Aorta (tissue), 5 donors: Measurements from ENCODE around the gene TSR1. TPM values are rescaled to one million over a fixed set of nuclear protein-coding genes. Genes with fewer than 3 reads are reported as not detected.
A peak's percentile ranks its signal among the peaks of the same experiment; 100 is the strongest.

ENCODE experiments used
- ATAC-seq: fragments of 200-7000 bp; cut with Tn5 transposase; one replicate; pipeline ENCODE4 v1.9.1; 2022; ENCODE audit warnings: moderate library complexity; ENCODE audit not compliant: low FRiP score
- DNase-seq, 2 donors: peaks; one replicate each; pipeline ENCODE4 v3.0.0-alpha.2; 2020
- H3K27ac ChIP-seq, 2 donors: one replicate each; pipeline ENCODE4 v1.5.1; 2013; ENCODE audit warnings: low read length in 2 of 2, mild to moderate bottlenecking in 2 of 2, moderate library complexity in 2 of 2, control low read depth in 1 of 2, inconsistent platforms in 1 of 2, low read depth in 1 of 2
- H3K27me3 ChIP-seq, 2 donors: one replicate each; pipeline ENCODE4 v1.6.1; 2013; ENCODE audit warnings: control low read depth in 1 of 2, low read length in 1 of 2, mild to moderate bottlenecking in 1 of 2, moderate library complexity in 1 of 2; ENCODE audit not compliant: insufficient read depth in 2 of 2, control insufficient read depth in 1 of 2
- H3K36me3 ChIP-seq, 2 donors: one replicate each; pipeline ENCODE4 v1.6.1; 2013; ENCODE audit warnings: control low read depth in 1 of 2, low read length in 1 of 2, mild to moderate bottlenecking in 1 of 2; ENCODE audit not compliant: insufficient read depth in 2 of 2, control insufficient read depth in 1 of 2
- H3K4me1 ChIP-seq, 2 donors: one replicate each; pipeline ENCODE4 v1.6.1; 2013; ENCODE audit warnings: low read length in 2 of 2, control low read depth in 1 of 2, mild to moderate bottlenecking in 1 of 2, moderate library complexity in 1 of 2; ENCODE audit not compliant: insufficient read depth in 2 of 2, control insufficient read depth in 1 of 2
- H3K4me3 ChIP-seq, 2 donors: one replicate each; pipeline ENCODE4 v1.5.1; 2013; ENCODE audit warnings: low read length in 2 of 2, control low read depth in 1 of 2, mild to moderate bottlenecking in 1 of 2
- H3K9me3 ChIP-seq: one replicate; pipeline ENCODE4 v1.6.1; 2013; ENCODE audit warnings: mild to moderate bottlenecking, low read length; ENCODE audit not compliant: control insufficient read depth
- WGBS, 2 donors: extraction: QIAGEN DNeasy Blood & Tissue Kit; methylation state at CpG; one replicate each; pipeline ENCODE4 v1.1.7; 2013; 5-methylcytosine and 5-hydroxymethylcytosine counted together
- intact Hi-C, 2 donors: fragments of 100-400 bp; cut with DNase I; formaldehyde crosslinking; loops; one replicate each; pipeline versions ENCODE4 v1.14.2 to v1.15.0; 2022
- polyA plus RNA-seq, 2 donors: library from polyadenylated mRNA; stranded (reverse); fragments of 200-250 nt; gene quantifications; one replicate each; pipeline ENCODE4 v1.2.3, GENCODE V29; 2013
- total RNA-seq, 2 donors: library from RNA; stranded (reverse); fragmentation: NEBNext Ultra II Directional; extraction: Animal tissue kit (Norgen Biotek cat#: 25700); gene quantifications; one replicate each; pipeline ENCODE4 v1.2.1, GENCODE V29; 2021
- donor health status: healthy with polysubstance abuse.
- donor health status: Bipolar disorder and iron deficiency.
- donor health status: DM: no; HTN: no; CAD: no.
- donor health status: DM: no; HTN: no; CAD: no.
- donor health status: DM: yes; HTN: yes; CAD: no.

The TSR1 gene
- total and polyA plus RNA-seq, 4 donors: 8.8 to 21.8 (median 14.6) TPM

- ATAC-seq (no peak), DNase-seq (no peak)
- Histone ChIP-seq H3K4me3 (no peak overlapping the region), H3K9me3 (no peaks in the 10 kb centered on the region), H3K4me1 (no peaks in the 10 kb centered on the region), H3K27ac (no peak overlapping the region), H3K27me3 (no peaks in the 10 kb centered on the region), H3K36me3 (no peaks in the 10 kb centered on the region)
- 84 to 94% methylated on average over 8 of the region's 8 CpGs for WGBS, 2 donors
- intact Hi-C loops: loop anchor here in 1 of 2 donors (5.0 kb wide), 1 partner anchor 297 kb away; the partner anchor contains the start of gene HIC1
These were observed 18.1 kb upstream of the TSR1 start for GRCh38 chr17:2354311-2354710.

DNA sequence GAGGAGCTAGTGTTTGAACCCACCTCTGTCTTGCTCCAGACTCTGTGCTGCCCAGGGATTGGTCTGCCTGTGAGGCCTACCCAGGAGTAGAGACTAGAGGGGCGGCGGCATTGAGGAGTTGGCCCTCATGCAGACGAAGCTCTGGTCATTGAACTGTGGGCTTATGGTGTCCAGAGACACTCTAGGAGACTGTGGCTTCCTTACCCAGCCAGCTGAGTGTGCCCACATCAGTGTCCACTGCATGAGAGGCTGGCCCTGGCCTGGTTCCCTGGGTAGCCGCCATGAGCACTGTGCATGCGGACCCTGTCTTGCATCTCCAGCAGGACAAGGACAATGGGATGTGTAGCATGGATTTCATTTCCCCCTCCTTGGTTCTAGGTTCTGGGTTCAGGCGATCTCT is 15.0 kb upstream of the TSR1 start:
- Histone ChIP-seq H3K9me3 (no peaks in the 10 kb centered on the region), H3K27ac (no peak overlapping the region), H3K4me3 (no peak overlapping the region), H3K27me3 (no peaks in the 10 kb centered on the region), H3K4me1 (no peaks in the 10 kb centered on the region), H3K36me3 (no peaks in the 10 kb centered on the region)
- DNase-seq (peak in 1 of 2 donors; percentile 32), ATAC-seq (no peak)
- WGBS, 2 donors: 91 to 94% methylated on average over 6 of the region's 6 CpGs
- intact Hi-C loops: loop anchor here in 1 of 2 donors (5.0 kb wide), 1 partner anchor 294 kb away; the partner anchor contains the start of gene HIC1

DNA sequence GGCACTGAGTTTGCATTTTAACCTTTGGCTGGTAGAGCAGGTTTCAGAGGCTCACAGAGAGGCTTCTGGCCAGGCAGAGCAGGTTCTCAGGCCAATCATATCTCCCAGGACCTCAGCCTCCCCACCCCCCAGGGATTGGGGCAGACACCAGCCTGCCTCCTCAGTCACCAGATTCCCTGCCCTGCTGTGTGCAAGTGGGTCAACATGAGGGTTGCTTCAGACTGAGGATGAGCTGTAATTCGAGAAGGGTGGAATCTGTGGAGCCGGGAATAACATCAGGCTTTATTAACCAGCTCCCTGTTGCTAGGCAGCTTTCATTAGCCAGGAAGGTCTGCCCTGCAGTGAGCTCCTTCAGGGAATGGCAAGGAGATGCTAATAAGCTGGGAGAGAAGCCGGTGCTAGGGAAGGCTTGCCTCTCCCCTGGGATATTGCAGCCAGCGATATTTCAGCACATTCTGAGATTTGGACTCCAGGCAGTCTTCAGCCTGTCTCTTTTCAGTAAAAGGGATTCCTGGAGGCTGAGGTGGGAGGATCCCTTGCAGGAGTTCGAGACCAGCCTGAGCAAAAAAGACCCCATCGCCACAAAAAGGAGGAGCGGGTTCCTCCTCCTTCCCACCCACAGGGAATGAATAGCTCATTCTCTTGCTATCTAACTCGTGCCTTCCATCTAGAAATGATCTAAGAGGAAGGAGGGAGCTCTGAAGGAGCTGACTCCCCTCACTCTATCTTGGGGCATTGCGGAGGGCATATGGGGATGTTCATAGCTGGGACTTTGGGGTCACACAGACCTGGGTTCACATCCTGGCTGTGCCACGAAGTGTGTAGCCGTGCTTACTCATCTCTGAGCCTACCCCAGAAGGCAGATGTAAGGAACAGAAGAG is 11.8 kb upstream of the TSR1 start:
- H3K36me3 ChIP-seq: peaks cover 0 to 3% of the 10 kb centered on the region in 2 donors
- no peaks in the 10 kb centered on the region for H3K4me1 ChIP-seq
- no peaks in the 10 kb centered on the region for H3K9me3 ChIP-seq
- no peak for ATAC-seq
- no peaks in the 10 kb centered on the region for H3K27me3 ChIP-seq
- H3K27ac ChIP-seq: no peak overlapping the region
- intact Hi-C loops: no loop called here
- no peak for DNase-seq
- no peak overlapping the region for H3K4me3 ChIP-seq
- WGBS, 2 donors: 65 to 71% methylated on average over 11 of the region's 11 CpGs

- 94% methylated on average over 8 of the region's 8 CpGs for WGBS, 2 donors
- intact Hi-C loops: no loop called here
- Histone ChIP-seq H3K36me3 (peaks cover 0 to 3% of the 10 kb centered on the region in 2 donors), H3K9me3 (no peaks in the 10 kb centered on the region), H3K27me3 (no peaks in the 10 kb centered on the region), H3K4me1 (no peaks in the 10 kb centered on the region), H3K4me3 (no peak overlapping the region), H3K27ac (no peak overlapping the region)
- no peak for DNase-seq
- ATAC-seq: no peak
These were observed 10.2 kb upstream of the TSR1 start for GRCh38 chr17:2346475-2346874.

GRCh38 chr17:2344528-2344927 is 8.3 kb upstream of the TSR1 start:
- H3K9me3 ChIP-seq: no peaks in the 10 kb centered on the region
- H3K27me3 ChIP-seq: no peaks in the 10 kb centered on the region
- peaks cover 0 to 3% of the 10 kb centered on the region in 2 donors for H3K36me3 ChIP-seq
- H3K4me1 ChIP-seq: no peaks in the 10 kb centered on the region
- intact Hi-C loops: no loop called here
- WGBS, 2 donors: 79% methylated on average over 10 of the region's 10 CpGs
- no peak for ATAC-seq
- no peak overlapping the region for H3K27ac ChIP-seq
- DNase-seq: no peak
- no peak overlapping the region for H3K4me3 ChIP-seq

- no peaks in the 10 kb centered on the region for H3K4me1 ChIP-seq
- WGBS, 2 donors: 66 to 69% methylated on average over 5 of the region's 5 CpGs
- no peak for DNase-seq
- intact Hi-C loops: no loop called here
- H3K27ac ChIP-seq: no peak overlapping the region
- H3K27me3 ChIP-seq: no peaks in the 10 kb centered on the region
- H3K36me3 ChIP-seq: peaks cover 0 to 3% of the 10 kb centered on the region in 2 donors
- H3K9me3 ChIP-seq: no peaks in the 10 kb centered on the region
- ATAC-seq: no peak
- no peak overlapping the region for H3K4me3 ChIP-seq
These were observed 7.2 kb upstream of the TSR1 start for GRCh38 chr17:2343421-2343820.

GRCh38 chr17:2338315-2338657 is 2.0 kb upstream of the TSR1 start:
- peak overlapping the region; percentile 92 to 96 for H3K4me3 ChIP-seq
- H3K27ac ChIP-seq: no peak overlapping the region
- WGBS, 2 donors: 4 to 6% methylated on average over 5 of the region's 5 CpGs
- ATAC-seq (no peak), DNase-seq (no peak)
- no peaks in the 10 kb centered on the region for H3K9me3 ChIP-seq
- intact Hi-C loops: loop anchor here (5.0 to 10.0 kb wide), 2 partner anchors 54 to 77 kb away; no protein-coding TSS in a partner anchor
- H3K36me3 ChIP-seq: peaks cover 0 to 2% of the 10 kb centered on the region in 2 donors
- H3K27me3 ChIP-seq: no peaks in the 10 kb centered on the region
- no peaks in the 10 kb centered on the region for H3K4me1 ChIP-seq

DNA sequence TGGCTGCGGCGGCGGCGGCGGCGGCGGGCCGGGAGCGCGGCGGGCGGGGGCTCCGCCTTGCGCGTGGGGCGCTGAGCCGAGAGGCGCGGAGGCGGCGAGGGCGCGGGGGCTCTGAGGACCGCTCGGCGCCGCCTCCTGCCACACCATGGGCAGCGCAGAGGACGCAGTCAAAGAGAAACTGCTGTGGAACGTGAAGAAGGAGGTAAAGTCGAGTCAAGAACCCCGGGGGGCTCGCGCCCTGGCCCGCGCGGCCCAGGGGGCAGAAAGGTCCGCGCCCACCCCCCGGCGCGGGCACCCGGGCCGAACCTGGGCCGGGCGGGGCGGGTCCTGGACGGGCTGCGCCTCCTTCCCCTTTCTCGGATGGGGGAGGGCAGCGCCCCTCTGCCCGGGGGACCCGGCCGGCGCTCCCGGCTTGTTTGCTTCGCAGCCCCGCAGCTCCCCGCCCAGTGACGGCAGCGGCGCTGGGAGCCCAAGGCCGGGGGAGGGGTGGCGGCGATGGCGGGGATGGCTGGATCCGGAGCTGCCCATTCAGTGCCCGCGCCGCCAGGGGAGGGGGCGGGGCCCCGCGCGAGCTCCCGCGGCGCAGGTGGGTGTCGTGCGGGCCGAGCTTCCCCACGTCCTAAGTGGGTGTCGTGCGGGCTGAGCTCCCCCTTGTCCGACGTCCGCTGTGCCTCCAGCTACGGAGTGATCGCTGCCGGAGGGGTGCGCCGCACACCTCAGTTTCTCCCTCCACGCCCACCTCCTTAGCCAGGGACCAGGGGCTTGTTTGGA is 1.5 kb upstream of the TSR1 start:
- peak; percentile 51 for ATAC-seq
- intact Hi-C loops: loop anchor here (5.0 to 10.0 kb wide), 2 partner anchors 55 to 77 kb away; no protein-coding TSS in a partner anchor
- DNase-seq: peak; percentile 77 to 91
- Histone ChIP-seq H3K27me3 (no peaks in the 10 kb centered on the region), H3K27ac (peak overlapping the region in 1 of 2 donors; percentile 68), H3K36me3 (peaks cover 0 to 1% of the 10 kb centered on the region in 2 donors), H3K4me1 (no peaks in the 10 kb centered on the region), H3K4me3 (peak overlapping the region; percentile 92 to 96), H3K9me3 (no peaks in the 10 kb centered on the region)
- 0 to 1% methylated on average over 63 to 92 of the region's 92 CpGs for WGBS, 2 donors
